OCI-LY7 (cell line): Measurements from ENCODE around the gene LGI4.

ENCODE experiments used
- EZH2phosphoT487 ChIP-seq: fragments of 200-600 bp; sonication (generic); IDR thresholded peaks from 2 replicates; pipeline ENCODE4 v1.6.1; 2018; ENCODE audit warnings: low read depth, borderline replicate concordance, mild to moderate bottlenecking, mixed run types, antibody characterized with exemption, low read length, moderate library complexity, mixed read lengths
- TF ChIP-seq, protein P1 (sequence below): fragments of 200-600 bp; sonication (generic); conservative IDR thresholded peaks from 2 replicates; pipeline ENCODE4 v1.5.1; 2014; ENCODE audit warnings: mild to moderate bottlenecking, antibody characterized with exemption, low read length, moderate library complexity, mixed read lengths

DNA sequence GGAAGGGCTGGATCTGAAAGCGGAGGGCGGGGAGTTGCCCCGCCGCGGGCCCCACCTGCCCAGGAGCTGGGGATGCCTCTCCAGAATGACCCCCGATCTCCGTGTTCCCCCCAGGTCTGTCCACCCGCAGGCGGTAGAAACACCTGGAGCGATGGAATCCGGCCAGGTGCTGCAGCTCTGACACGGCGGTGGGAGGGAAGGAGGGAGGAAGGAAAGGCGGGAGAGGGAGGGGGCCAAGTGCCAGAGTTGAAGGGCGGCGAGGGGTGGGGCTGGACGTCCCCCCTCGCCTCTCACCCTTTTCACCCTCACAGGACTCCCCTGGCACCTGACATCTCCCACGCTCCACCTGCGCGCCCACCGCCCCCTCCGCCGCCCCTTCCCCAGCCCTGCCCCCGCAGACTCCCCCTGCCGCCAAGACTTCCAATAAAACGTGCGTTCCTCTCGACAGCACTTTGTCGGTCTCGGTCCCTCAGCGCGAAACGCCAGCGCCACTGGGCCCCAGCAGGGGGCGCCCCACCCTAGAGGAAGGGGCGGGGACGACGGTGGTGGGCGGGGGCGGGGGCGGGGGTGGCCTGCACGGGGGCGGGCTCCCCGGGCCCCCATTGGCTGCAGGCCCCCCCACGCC, 7.9 kb upstream of the LGI4 start:
- TF ChIP-seq, protein P1, sequence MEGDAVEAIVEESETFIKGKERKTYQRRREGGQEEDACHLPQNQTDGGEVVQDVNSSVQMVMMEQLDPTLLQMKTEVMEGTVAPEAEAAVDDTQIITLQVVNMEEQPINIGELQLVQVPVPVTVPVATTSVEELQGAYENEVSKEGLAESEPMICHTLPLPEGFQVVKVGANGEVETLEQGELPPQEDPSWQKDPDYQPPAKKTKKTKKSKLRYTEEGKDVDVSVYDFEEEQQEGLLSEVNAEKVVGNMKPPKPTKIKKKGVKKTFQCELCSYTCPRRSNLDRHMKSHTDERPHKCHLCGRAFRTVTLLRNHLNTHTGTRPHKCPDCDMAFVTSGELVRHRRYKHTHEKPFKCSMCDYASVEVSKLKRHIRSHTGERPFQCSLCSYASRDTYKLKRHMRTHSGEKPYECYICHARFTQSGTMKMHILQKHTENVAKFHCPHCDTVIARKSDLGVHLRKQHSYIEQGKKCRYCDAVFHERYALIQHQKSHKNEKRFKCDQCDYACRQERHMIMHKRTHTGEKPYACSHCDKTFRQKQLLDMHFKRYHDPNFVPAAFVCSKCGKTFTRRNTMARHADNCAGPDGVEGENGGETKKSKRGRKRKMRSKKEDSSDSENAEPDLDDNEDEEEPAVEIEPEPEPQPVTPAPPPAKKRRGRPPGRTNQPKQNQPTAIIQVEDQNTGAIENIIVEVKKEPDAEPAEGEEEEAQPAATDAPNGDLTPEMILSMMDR = peak; percentile 50
- TF ChIP-seq EZH2phosphoT487 = no peak
